IPS-NIHi7 (cell line): ENCODE measurements around the gene PFKFB4.
"Not testable (repeated sequence)": the region's sequence is repeated elsewhere in the genome, so short reads cannot be mapped to it uniquely, and the experiment has no call there.

Source experiments
- DNase-seq: peaks from one replicate; pipeline ENCODE4 v3.0.0; 2012; ENCODE audit warnings: mixed read lengths; ENCODE audit errors: extremely low spot score

PFKFB4 gene

GRCh38 chr3:48561045-48561736 lies 4.6 kb upstream of the PFKFB4 start:
- peak; percentile 85 for DNase-seq

- no peak for DNase-seq
These were observed 4.0 kb upstream of the PFKFB4 start for GRCh38 chr3:48560648-48561018.

GRCh38 chr3:48558493-48559134 lies 2.0 kb upstream of the PFKFB4 start:
- DNase-seq = no peak

GRCh38 chr3:48555949-48556795 lies 431 bp downstream of the PFKFB4 start:
- no peak for DNase-seq

GRCh38 chr3:48555231-48555948 lies 1.2 kb downstream of the PFKFB4 start:
- no peak for DNase-seq

- no peak for DNase-seq
These were observed 2.4 kb downstream of the PFKFB4 start for GRCh38 chr3:48553886-48554845.

- no peak for DNase-seq
These were observed 3.2 kb downstream of the PFKFB4 start for GRCh38 chr3:48553361-48553760.

GRCh38 chr3:48552111-48552951 lies 4.3 kb downstream of the PFKFB4 start:
- no peak for DNase-seq

GRCh38 chr3:48551651-48552050 lies 5.0 kb downstream of the PFKFB4 start:
- DNase-seq = not testable (repeated sequence)

GRCh38 chr3:48548729-48549705 lies 7.6 kb downstream of the PFKFB4 start:
- DNase-seq = peak; percentile 91

GRCh38 chr3:48548126-48548525 lies 8.5 kb downstream of the PFKFB4 start:
- no peak for DNase-seq

GRCh38 chr3:48546203-48546829 lies 10.3 kb downstream of the PFKFB4 start:
- no peak for DNase-seq

- no peak for DNase-seq
These were observed 12.5 kb downstream of the PFKFB4 start for GRCh38 chr3:48544141-48544540.

GRCh38 chr3:48543271-48543866 lies 13.2 kb downstream of the PFKFB4 start:
- DNase-seq = no peak

GRCh38 chr3:48538451-48538850 lies 18.2 kb downstream of the PFKFB4 start:
- no peak for DNase-seq

- no peak for DNase-seq
These were observed 19.8 kb downstream of the PFKFB4 start for GRCh38 chr3:48536785-48537184.

- no peak for DNase-seq
These were observed 20.5 kb downstream of the PFKFB4 start for GRCh38 chr3:48536116-48536515.

GRCh38 chr3:48535578-48535977 lies 21.0 kb downstream of the PFKFB4 start:
- no peak for DNase-seq
